NOMO-1 (cell line): ENCODE measurements around the gene SLTM.
A peak's percentile ranks its signal among the peaks of the same experiment; 100 is the strongest.
"Not testable (repeated sequence)": the region's sequence is repeated elsewhere in the genome, so short reads cannot be mapped to it uniquely, and the experiment has no call there.

Source experiments
- DNase-seq, 2 experiments: peaks; one replicate each; lab custom pipeline; 2025; ENCODE audit not compliant: unreplicated experiment in 2 of 2; lab: John Stamatoyannopoulos, UW

SLTM gene

DNA sequence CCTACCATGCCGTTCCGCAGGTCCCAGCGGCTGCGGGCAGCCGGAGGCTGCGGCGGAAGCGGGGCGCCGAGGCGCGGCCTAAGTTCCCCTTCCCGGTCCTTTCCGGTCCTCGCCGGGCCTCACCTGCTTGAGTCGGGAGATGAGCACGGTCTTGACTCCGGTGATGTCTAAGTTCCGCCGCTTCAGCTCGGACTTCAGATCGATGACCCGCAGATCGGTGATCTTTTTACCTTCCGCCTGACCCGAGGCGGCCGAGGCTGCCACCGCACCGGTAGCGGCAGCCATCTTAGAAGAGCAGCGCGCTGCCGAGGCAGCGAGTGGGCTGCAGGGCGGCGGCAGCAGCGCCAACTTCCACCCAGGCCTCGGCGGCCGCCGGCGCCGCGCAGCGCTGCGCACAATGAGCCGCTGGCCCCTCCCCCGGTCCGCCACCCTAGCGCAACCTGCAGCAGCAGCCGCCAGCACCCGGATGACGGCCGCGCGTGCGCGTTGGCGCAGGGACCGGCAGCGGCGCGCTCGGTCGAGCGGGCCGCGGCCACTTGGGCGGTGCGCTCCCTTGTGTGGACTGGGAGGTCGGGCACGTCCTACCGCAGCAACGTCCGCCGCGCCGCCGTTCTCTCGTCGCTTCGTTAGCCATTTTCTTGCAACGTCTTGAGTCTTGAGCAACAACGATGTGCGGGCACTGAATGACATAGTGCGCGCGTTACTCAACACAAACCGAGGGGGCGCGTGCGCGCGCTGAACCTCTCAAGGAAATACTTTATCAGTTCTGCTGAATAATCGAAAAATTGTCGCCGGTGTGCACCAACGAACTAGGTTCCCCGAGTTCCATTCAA lies at the start of gene SLTM:
Gene SLTM (minus strand): TSS at position 399 of the 833 bp plus-strand sequence. CDS start 114 bp downstream, at position 285.
- DNase-seq = peak; percentile 96 to 99

DNA sequence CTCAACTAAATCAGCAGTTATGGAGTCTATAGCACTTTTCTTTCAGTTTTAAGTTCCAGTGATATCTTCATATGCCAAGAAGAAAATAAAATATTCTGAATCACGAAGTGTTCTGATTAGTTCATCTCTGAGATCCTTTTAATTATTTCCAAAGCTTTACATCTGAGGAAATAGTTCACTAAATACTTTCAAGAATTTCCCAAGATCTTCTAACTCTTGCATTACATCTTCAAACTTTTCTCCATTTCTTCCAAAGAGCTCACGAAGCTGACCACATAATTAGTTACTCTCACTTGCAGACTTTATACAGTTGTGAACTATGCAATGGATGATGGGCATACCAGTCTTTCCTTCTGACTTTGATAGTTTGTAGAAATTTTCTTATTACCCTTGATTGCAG lies 49.8 kb upstream of the SLTM start:
- DNase-seq = peak in 1 of 2 experiments; percentile 56

DNA sequence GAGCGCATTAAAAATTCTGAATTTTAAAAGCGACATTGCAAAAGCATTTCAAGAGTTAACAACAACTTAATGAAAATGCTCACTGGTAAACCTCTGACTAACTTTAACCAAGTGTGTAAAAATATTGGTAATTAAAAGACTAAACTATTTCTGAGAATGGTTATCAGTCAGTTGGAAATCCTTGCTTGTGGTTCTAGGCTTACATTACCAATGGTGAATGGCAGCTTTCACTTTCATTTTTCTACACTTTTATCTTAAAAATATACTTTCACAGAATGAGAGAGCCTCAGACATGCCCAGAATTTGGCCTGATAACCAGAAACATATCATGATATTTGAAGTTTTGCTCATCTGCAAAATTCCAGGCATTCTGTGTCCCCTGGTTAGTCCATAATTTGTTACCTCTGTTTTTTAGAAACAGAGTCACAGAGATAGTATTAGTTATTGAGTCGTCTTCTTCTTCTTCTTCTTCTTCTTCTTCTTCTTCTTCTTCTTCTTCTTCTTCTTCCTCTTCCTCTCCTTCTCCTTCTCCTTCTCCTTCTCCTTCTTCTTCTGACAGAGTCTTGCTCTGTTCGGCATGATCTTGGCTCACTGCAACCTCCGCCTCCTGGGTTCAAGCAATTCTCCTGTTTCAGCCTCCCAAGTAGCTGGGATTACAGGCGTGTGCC lies 48.5 kb upstream of the SLTM start:
- peak in 1 of 2 experiments; percentile 26 for DNase-seq

DNA sequence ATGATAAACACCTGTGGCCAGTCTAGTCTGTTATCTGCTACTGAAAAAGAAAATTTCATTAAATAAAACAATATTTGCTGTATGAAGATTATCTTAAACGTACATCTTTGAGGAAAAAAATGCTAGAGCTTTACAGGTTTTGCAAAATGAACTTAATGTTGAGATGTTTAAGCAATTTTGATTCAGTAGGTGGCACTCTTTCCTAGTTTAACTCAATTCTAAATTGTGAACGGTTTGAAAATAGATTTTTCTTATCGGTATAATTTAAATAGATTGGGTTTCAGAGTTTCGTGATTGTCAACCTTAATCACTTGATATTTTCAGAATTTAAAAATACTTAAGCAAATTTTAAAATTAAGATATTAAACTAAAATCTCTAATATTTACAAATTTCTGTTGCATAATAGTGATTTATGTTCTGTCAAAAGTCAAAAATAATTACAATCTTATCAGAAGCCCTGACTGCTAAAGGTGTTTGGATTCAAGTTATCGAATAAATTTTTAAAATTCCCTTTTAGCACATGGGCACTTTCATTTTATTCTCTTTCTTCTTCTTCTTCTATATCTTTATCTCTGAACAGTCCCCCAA lies 47.0 kb upstream of the SLTM start:
- DNase-seq = peak; percentile 49 to 68

DNA sequence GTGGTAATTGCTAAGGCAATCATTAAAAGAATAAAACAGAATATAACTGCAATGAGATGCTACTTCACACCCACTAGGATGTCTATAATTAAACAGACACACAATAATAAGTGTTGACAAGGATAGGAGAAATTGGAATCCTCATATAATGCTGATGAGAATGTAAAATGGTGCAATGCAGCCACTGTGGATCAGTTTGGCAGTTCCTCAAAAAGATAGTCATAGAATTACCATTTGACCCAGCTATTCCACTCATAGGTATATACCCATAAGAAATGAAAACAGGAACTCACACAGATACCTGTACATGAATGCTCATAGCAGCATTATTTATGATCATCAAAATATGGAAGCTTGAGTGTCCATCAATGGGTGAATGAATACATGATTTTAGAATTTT lies 44.4 kb upstream of the SLTM start:
- no peak for DNase-seq

DNA sequence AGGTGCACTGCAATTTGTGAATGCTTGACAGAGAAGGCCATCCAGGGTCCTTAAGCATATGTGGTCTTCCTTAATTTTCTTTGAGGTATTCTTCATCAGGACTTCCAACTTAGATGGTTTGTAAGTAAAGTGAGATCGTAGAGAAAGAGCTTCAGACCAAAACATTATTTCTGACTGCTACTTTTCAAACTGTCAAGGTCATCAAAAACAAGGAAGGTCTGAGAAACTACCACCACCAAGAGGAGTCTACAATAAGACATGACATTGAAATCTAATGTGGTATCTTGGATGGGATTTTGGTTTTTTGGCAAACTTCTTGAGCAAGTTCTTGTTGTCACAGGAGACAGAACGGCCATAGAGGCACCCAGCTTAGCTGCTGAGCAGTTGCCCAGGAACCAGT lies 34.0 kb upstream of the SLTM start:
- no peak for DNase-seq

DNA sequence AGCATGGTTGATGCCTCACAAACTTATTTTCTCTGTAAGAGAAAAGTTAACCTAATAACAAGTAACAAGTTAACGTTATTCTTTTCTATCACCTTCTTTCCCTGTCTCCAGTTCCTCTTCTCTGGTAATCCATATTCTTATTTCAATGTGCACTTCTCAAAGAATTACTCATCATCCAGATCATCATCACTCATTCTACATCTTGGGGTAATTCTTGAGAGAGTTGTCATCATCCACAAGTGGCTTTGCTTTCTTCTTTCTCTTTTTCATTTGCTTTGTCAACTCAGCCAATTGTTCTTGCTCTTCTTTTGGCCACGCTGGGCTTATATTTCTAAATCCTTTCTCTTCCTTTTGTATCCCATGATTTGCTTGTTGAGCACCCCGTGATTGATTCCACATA lies 33.2 kb upstream of the SLTM start:
- no peak for DNase-seq

DNA sequence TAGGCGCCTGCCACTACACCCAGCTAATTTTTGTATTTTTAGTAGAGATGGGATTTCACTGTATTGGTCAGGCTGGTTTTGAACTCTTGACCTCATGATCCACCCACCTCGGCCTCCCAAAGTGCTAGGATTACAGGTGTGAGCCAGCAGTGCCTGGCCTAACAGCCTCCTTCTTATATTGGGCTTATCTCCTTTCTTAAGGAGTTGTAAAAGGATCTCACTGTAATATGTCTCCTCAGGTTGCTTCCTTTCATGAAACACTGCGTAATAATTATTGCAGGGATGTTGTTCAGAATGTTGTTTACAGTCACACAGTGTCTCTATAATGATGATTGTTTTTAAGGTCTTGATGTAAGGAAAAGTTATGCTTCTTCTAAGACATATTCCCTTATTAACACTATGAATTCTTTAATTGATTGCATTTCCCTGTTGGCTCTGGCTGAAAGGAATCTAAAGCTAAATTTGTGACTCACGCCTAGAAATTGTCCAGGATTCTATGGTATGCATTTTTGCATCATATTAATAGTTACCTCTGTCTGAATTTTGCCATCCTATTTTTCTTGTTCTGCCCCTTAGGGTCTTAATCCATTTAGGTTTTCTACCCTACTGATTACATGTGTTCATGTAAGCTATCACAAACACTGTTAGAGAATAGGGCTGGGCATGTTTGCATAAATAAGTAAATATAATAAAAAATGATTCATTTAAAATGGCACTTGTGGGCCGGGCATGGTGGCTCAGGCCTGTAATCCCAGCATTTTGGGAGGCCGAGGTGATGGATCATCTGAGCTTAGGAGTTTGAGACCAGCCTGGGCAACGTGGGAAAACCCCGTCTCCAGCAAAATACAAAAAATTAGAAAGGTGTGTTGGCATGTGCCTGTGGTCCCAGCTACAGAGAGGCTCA lies 29.4 kb upstream of the SLTM start:
- DNase-seq = no peak

DNA sequence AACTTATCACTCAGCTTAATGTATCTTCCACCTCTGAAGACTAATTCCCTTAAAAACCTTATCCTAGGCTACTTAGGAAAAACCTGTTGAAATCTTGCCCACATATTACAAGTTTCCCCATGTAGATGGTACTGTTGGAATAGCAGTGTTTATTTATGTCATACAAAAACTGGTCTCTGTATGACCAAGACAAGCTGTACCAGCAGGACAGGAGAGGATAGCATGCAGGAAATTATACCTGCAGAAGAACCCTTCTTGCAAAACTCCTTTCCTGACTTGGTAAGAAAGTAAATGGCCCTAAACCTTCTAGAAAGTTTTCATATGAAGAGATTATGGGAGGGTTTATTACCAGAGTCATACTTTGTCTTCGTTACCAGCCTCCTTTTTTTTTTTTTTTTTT lies 28.7 kb upstream of the SLTM start:
- no peak for DNase-seq

DNA sequence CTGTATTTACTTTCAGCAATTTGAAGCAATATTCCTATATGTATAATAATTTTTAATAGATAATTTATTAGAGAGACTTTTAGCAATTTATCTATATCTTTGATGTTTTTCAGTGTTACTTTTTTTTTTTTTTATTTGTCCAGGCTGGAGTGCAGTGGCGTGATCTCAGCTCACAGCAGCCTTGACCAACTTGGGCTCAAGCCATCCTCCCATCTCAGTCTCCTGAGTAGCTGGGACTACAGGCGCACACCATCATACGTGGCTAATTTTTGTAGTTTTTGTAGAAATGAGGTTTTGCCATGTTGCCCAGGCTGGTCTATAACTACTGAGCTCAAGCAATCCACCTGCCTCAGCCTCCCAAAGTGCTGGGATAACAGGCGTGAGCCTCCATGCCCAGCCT lies 25.3 kb upstream of the SLTM start:
- no peak for DNase-seq

DNA sequence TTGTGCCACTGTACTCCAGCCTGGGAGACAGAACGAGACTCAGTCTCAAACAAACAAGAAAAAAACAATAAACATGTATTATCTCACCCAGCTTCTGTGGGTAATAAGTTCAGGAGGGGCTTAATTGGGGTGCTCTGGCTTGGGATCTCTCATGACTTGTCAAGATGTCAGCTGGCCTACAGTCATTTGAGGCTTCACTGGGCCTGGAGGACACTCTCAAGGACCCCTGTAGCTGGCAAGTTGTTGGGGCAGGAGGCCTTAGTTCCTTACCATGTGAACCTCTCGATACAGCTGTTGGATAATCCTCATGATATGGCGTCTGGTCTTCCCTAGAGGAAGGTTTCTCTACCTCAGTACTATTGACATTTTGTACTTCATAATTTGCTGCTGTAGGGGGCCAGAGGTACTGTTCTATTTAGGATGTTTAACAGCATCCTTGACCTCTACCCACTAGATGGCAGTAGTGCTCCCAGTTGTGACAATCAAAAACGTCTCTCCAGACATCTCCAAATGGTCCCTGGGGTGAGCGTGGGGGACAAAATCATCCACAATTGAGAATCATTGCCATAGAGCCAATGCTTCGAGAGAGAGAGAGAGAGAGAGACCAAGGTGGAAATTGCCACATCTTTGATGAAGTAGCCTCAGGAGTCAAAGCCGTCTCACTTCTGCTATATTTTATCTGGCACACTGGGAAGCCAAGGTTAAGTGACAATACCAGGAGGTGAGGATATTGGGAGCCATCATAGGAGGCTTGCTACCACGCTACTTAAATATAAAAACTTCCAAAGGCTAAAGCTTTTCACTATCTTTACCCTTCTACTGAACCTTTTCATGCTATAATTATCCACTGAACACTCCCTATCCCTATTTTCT lies 23.9 kb upstream of the SLTM start:
- DNase-seq = peak; percentile 48 to 69

DNA sequence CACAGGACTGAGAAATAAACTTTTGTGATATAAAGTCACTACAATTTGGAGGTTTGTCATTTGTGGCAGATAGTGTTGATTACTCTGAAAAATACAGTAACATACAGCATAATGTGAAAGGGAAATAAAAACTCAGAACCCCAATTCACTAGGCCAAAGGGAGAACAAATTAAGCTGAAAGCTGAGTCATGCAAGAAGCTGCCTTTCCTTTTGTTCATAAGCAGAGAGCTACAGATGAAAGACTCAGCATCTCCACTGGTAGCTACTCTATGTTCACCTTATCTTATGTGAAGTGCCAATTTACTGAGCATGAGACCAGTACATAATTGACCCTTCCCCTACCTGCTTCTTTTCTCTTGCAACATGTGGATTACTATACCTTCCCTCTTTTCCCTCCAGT lies 19.3 kb upstream of the SLTM start:
- no peak for DNase-seq

DNA sequence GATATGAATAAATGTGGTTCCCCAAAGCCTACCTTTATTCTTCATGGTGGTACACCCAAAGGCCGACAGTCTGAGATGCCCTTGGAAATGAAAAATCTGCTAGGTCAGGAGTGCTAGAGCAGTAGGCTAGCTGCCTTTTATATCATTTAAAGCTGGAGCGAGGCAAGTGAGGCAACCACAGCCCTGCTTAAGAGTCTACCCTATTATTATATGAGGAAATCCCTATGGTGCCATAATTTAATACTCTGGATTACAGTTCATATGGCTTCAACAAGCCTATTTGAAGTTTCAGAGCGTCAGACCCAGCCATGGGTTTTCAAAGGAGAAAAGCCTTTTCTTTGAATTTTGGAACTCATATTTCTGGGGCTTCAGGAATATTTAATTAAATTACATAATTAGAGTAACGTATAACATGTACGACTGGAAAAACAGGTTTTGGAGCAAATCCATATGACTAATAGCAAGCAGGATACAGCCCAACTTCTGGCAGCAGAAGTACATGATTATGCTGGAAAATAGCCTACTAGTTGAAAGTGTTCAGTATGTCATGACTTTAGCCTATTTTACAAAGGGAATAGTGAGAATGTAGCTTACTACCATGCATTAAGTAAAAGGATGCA lies 18.0 kb upstream of the SLTM start:
- DNase-seq = no peak

DNA sequence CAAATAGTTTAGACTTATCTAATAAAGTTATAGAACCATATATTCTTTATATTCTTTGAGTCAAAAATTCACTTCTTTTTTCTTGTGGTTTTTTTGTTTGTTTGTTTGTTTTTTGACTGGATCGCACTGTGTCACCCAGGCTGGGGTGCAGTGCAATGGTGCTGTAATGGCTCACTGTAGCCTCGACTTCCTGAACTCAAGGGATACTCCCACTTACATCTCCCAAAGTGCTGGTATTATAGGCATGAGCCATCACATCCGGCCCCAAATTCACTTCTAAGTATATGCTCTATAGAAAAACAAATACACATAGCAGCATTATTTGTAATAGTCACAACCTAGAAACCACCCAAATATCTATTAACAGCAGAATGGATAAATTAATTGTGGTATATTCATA lies 13.7 kb upstream of the SLTM start:
- no peak for DNase-seq

DNA sequence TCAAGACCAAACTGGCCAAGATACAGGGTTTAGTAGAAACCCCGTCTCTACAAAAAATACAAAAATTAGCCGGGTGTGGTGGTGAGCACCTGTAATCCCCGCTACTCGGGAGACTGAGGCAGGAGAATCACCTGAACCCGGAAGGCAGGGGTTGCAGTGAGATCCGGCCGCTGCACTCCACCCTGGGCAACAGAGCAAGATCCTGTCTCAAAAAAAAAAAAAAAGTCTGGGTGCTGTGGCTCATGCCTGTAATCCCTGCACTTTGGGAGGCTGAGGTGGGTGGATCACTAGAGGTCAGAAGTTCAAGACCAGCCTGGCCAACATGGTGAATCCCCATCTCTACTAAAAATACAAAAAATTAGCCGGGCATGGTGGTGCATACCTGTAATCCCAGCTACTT lies 1.5 kb upstream of the SLTM start:
- DNase-seq = not testable (repeated sequence)

DNA sequence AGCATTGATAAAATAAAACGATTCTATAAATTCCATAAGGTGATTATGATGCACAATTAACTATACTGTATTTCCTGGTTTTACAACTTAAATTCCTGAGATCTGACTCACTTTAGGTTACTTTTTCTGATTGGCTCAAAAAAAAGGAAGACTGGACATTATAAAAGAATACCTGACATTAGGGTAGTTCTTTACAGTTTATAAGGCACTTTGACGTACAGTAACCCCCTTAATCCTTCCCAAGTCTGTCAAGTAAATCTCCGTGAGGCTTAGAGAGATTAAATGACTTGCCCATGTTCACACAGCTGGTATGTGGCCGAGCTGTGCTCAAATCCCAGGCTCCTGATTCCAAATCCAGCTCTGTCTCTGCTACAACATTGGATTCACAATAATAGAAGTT lies 1.0 kb upstream of the SLTM start:
- no peak for DNase-seq

DNA sequence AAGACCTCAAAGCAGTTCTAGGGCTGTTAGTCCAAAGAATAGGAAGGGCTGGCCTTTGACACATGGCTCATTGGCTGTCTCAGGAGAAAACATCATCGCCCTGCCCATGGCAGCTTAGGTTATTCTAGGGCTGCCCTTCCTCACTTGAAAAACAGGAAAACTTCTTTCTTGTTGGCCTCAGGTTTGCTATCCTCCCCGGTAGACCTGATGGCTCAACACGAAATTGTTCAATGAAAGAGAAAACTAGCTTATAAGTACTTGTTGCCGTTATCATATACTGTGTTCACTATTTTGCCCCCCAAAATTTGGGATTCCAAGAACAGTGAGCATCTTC lies 602 bp upstream of the SLTM start:
- no peak for DNase-seq

DNA sequence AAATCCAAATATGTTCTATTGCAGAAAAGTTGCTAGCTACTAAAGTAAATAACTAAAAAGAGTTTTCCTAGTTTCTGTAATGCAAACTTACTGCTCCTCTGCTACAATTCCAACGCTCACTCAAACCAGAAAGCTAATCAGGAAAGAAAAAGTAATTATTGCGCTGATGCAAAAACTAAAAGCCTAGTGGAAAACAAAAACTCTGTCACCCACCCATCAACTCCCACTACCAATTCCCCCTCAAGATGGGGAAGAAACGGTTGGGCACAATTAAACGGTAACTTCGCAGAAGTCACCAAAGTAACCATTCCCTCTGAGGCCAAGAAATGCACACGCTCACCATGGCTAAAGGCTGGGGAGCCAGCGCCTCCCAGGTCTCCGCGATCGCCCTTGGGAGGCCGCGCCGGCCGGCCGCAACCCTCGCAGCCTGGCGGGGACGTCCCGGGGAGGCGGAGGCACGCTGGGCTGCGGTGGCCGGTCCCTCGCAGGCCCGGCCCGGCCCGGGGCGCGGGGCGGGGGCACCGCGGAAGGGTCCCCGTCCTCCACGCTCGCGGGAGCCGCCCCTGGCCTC lies 684 bp downstream of the SLTM start:
- peak in 1 of 2 experiments; percentile 27 for DNase-seq

DNA sequence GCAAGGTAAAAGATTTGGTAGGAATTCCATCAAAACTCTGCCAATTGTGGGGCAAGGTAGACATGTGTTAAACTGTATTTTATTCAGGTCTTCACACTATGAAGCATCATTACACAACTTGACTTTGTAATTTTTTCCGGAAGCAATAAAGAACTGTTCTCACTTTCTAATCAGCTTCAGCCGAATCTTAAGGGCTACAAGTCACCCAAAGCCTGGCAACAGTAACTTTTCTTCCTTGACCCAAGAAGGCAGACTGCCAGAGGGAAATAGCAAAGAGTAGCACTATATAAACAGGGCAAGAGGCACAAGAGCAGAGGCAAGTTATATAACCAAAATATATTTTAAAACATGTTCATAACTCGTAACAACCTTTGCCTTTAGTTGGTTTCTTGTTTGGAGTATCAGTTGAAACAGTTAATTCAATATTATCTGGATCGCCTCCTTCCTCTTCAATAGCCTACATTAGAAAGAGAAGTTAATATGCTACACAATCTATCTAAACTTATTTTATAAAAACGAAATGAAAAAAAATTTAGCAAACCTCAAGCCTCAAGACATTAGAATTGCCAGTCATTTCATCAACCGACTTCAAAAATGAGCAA lies 1.4 kb downstream of the SLTM start:
- DNase-seq = peak; percentile 69 to 86
